ENCODE data around the gene PXDC1. TPM values are rescaled to one million over a fixed set of nuclear protein-coding genes. Genes with fewer than 3 reads are reported as not detected.

Gene PXDC1
- total RNA-seq, 1 experiment from 2014 or later: 18.2 TPM

DNA sequence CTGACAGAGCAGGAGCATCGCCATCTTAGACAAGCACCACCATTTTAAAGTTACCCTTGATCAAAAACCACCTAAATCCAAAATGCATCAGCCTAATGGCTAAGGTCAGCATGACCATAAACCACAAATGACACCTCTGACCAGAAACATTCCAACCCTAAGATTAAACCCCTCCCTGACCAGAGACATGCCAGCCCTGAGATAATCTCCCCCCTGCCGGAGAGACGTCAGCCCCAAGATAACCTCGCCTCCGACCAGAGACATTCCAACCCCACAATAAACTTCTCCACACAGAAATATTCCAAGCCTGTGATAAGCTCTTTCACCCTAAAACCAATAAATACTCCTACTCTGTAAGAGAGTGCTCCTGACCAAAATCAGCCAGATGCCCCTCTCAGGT lies 53.5 kb downstream of the PXDC1 start:
- DNase-seq: no peak
- no peak overlapping the region for H3K4me3 Mint-ChIP-seq (ENCODE audit: low read depth, unreplicated experiment)
- CTCF ChIA-PET: no interaction called here
- H3K27ac Mint-ChIP-seq (ENCODE audit: unreplicated experiment): no peak overlapping the region
- H3K9me3 Mint-ChIP-seq (ENCODE audit: low read depth, unreplicated experiment): no peaks in the 10 kb centered on the region
- intact Hi-C loops (cut with micrococcal nuclease; ENCODE audit: unreplicated experiment): no loop called here
- H3K27me3 Mint-ChIP-seq (ENCODE audit: unreplicated experiment): peaks cover 35% of the 10 kb centered on the region
- no TSS peak for BruUV-seq (replicated peaks)
- H3K4me1 Mint-ChIP-seq (ENCODE audit: low read depth, unreplicated experiment): no peaks in the 10 kb centered on the region
- TF ChIP-seq, protein P1, sequence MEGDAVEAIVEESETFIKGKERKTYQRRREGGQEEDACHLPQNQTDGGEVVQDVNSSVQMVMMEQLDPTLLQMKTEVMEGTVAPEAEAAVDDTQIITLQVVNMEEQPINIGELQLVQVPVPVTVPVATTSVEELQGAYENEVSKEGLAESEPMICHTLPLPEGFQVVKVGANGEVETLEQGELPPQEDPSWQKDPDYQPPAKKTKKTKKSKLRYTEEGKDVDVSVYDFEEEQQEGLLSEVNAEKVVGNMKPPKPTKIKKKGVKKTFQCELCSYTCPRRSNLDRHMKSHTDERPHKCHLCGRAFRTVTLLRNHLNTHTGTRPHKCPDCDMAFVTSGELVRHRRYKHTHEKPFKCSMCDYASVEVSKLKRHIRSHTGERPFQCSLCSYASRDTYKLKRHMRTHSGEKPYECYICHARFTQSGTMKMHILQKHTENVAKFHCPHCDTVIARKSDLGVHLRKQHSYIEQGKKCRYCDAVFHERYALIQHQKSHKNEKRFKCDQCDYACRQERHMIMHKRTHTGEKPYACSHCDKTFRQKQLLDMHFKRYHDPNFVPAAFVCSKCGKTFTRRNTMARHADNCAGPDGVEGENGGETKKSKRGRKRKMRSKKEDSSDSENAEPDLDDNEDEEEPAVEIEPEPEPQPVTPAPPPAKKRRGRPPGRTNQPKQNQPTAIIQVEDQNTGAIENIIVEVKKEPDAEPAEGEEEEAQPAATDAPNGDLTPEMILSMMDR (IDR thresholded peaks at IDR 0.05; ENCODE audit: unreplicated experiment): no peak
- no peaks in the 10 kb centered on the region for H3K36me3 Mint-ChIP-seq (ENCODE audit: insufficient read depth, unreplicated experiment)

DNA sequence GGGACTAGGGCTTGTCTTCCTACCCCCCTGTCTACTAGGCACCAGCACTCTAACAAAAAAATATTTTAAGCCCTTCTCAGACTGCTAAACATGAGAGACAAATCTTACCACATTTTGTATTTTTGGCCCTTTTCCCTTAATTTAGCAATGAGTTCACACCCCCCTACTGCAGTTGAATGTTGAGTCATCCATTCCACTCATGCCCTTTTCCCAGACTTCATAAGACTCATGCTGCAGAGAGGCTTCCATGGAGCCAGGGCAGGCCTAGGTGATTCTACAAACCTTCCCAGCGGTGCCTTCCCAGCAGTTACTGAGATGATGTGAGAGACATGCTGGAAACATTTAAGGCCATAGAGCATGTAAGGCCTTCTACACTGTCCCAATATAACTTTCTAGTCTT lies 53.9 kb downstream of the PXDC1 start:
- peaks cover 35% of the 10 kb centered on the region for H3K27me3 Mint-ChIP-seq (ENCODE audit: unreplicated experiment)
- CTCF ChIA-PET: no interaction called here
- H3K4me1 Mint-ChIP-seq (ENCODE audit: low read depth, unreplicated experiment): no peaks in the 10 kb centered on the region
- intact Hi-C loops (cut with micrococcal nuclease; ENCODE audit: unreplicated experiment): no loop called here
- no peak overlapping the region for H3K27ac Mint-ChIP-seq (ENCODE audit: unreplicated experiment)
- TF ChIP-seq, protein P1 (IDR thresholded peaks at IDR 0.05; ENCODE audit: unreplicated experiment): no peak
- BruUV-seq (replicated peaks): no TSS peak
- H3K9me3 Mint-ChIP-seq (ENCODE audit: low read depth, unreplicated experiment): no peaks in the 10 kb centered on the region
- no peaks in the 10 kb centered on the region for H3K36me3 Mint-ChIP-seq (ENCODE audit: insufficient read depth, unreplicated experiment)
- no peak for DNase-seq
- H3K4me3 Mint-ChIP-seq (ENCODE audit: low read depth, unreplicated experiment): no peak overlapping the region

DNA sequence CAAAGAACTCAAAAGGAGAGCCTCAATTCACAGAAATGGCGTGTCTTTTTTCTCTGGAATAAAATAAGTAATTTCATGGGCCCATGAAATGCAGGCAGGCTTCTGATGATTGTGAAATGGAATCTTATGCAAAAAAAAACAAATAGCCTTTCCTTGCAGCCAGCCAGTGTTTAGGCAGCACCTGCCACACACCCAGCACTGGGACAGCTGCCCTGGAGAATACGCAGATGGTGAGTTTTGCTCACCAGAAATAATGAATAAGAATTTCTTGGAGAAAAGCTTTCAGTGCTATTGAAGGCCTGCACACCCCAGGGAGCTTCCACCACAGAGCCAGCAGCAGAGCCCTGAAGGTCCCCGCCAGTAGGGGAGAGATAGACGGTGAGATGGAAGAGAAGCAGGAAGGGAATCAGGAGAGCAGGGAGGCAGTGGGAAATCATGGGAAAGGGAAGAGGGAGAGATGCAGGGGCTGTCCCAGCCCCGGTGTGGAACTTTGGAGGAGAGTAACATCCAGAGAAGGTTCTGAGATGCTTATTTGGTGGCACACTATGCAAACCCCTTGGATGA lies 54.9 kb downstream of the PXDC1 start:
- intact Hi-C loops (cut with micrococcal nuclease; ENCODE audit: unreplicated experiment): no loop called here
- Mint-ChIP-seq H3K4me3 (ENCODE audit: low read depth, unreplicated experiment) (no peak overlapping the region), H3K4me1 (ENCODE audit: low read depth, unreplicated experiment) (no peaks in the 10 kb centered on the region), H3K9me3 (ENCODE audit: low read depth, unreplicated experiment) (no peaks in the 10 kb centered on the region), H3K27ac (ENCODE audit: unreplicated experiment) (no peak overlapping the region), H3K27me3 (ENCODE audit: unreplicated experiment) (peaks cover 35% of the 10 kb centered on the region), H3K36me3 (ENCODE audit: insufficient read depth, unreplicated experiment) (no peaks in the 10 kb centered on the region)
- CTCF ChIA-PET: no interaction called here
- no TSS peak for BruUV-seq (replicated peaks)
- no peak for DNase-seq
- TF ChIP-seq, protein P1 (IDR thresholded peaks at IDR 0.05; ENCODE audit: unreplicated experiment): no peak

DNA sequence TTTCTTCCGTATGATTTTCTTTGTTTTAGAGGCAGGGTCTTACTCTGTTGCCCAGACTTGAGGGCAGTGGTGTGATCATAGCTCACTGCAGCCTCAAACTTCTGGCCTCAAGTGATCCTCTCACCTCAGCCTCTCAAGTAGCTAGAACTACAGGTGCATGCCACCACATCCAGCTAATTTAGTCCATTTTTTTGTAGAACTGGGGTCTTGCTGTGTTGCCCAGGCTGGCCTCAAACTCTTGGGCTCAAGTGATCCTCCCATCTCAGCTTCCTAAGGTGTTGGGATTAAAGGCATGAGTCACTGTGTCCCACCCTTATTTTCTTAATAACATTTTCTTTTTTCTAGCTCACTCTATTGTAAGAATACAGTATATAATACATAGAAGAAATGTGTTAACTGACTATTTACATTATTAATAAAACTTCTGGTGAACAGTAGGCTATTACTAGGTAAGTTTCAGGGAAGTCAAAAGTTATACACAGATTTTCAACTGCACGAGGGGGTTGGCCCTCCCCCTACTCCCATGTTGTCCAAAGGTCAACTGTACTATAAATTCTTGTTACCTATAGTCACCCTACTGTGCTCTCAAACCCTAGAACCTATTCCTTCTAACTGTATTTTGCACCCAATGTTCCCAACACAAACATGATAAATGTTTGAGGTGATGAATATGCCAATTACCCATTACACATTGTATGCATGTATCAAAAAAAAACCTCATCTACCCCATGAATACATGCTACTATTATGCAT lies 56.3 kb downstream of the PXDC1 start:
- H3K4me3 Mint-ChIP-seq (ENCODE audit: low read depth, unreplicated experiment): no peak overlapping the region
- no TSS peak for BruUV-seq (replicated peaks)
- intact Hi-C loops (cut with micrococcal nuclease; ENCODE audit: unreplicated experiment): no loop called here
- H3K27ac Mint-ChIP-seq (ENCODE audit: unreplicated experiment): no peak overlapping the region
- no peaks in the 10 kb centered on the region for H3K4me1 Mint-ChIP-seq (ENCODE audit: low read depth, unreplicated experiment)
- no peak for DNase-seq
- H3K36me3 Mint-ChIP-seq (ENCODE audit: insufficient read depth, unreplicated experiment): no peaks in the 10 kb centered on the region
- TF ChIP-seq, protein P1 (IDR thresholded peaks at IDR 0.05; ENCODE audit: unreplicated experiment): no peak
- H3K27me3 Mint-ChIP-seq (ENCODE audit: unreplicated experiment): peaks cover 31% of the 10 kb centered on the region
- CTCF ChIA-PET: no interaction called here
- no peaks in the 10 kb centered on the region for H3K9me3 Mint-ChIP-seq (ENCODE audit: low read depth, unreplicated experiment)

Data from Calu3 (cell line).